Colonic mucosa (tissue), 4 donors: Measurements from ENCODE around the gene SFRP5. TPM values are rescaled to one million over a fixed set of nuclear protein-coding genes. Genes with fewer than 3 reads are reported as not detected.

Source experiments
- DNase-seq: peaks from one replicate; pipeline ENCODE4 v3.0.0-alpha.2; 2020
- H3K27ac ChIP-seq: fragments of 200-600 bp; one replicate; pipeline ENCODE4 v1.8.0; 2021
- H3K27me3 ChIP-seq: fragments of 200-600 bp; one replicate; pipeline ENCODE4 v1.8.0; 2021
- H3K36me3 ChIP-seq: fragments of 200-600 bp; one replicate; pipeline ENCODE4 v1.8.0; 2021
- H3K4me1 ChIP-seq: fragments of 200-600 bp; one replicate; pipeline ENCODE4 v1.8.0; 2021; ENCODE audit warnings: mild to moderate bottlenecking
- H3K4me3 ChIP-seq: fragments of 200-600 bp; one replicate; pipeline ENCODE4 v1.8.0; 2021
- H3K9ac ChIP-seq, 2 donors: one replicate each; pipeline ENCODE4 v1.7.0; 2013; ENCODE audit warnings: control low read depth in 2 of 2, low read depth in 2 of 2, low read length in 2 of 2
- H3K9me3 ChIP-seq: fragments of 200-600 bp; one replicate; pipeline ENCODE4 v1.8.0; 2021
- CTCF ChIP-seq: fragments of 200-600 bp; IDR thresholded peaks from one replicate; pipeline ENCODE4 v1.8.0; 2022; ENCODE audit warnings: antibody characterized with exemption, mild to moderate bottlenecking
- intact Hi-C: fragments of 100-400 bp; cut with DNase I; formaldehyde crosslinking; loops from one replicate; pipeline ENCODE4 v1.14.1; 2022
- total RNA-seq, 2 donors: library from RNA; stranded (reverse); fragmentation: NEBNext Ultra II Directional in 1 of 2; extraction: Animal tissue kit (Norgen Biotek cat#: 25700) in 1 of 2; gene quantifications; one replicate each; pipeline ENCODE4 v1.2.1, GENCODE V29; 2021
- donor health status: healthy.
- donor health status: DM: no; HTN: no; CAD: no.
- donor health status: DM: no; HTN: no; CAD: no.

Gene SFRP5
- total RNA-seq, 2 donors from 2014 or later = 0.57 to 1.2 TPM

GRCh38 chr10:97774811-97775294, 3.1 kb upstream of the SFRP5 start:
- Histone ChIP-seq H3K36me3 (no peaks in the 10 kb centered on the region), H3K9me3 (no peaks in the 10 kb centered on the region), H3K4me3 (no peak overlapping the region), H3K4me1 (no peaks in the 10 kb centered on the region), H3K9ac (no peak overlapping the region), H3K27me3 (peaks cover 34% of the 10 kb centered on the region), H3K27ac (no peak overlapping the region)
- intact Hi-C loops = no loop called here
- no peak for TF ChIP-seq CTCF
- no peak for DNase-seq

- no peak overlapping the region for H3K9ac ChIP-seq
- peaks cover 34% of the 10 kb centered on the region for H3K27me3 ChIP-seq
- H3K4me1 ChIP-seq = no peaks in the 10 kb centered on the region
- intact Hi-C loops = no loop called here
- H3K27ac ChIP-seq = no peak overlapping the region
- no peaks in the 10 kb centered on the region for H3K36me3 ChIP-seq
- H3K4me3 ChIP-seq = no peak overlapping the region
- H3K9me3 ChIP-seq = no peaks in the 10 kb centered on the region
- TF ChIP-seq CTCF = no peak
- DNase-seq = no peak
Observed at GRCh38 chr10:97773096-97773495, 1.3 kb upstream of the SFRP5 start.

GRCh38 chr10:97771055-97771891, 526 bp downstream of the SFRP5 start:
- Histone ChIP-seq H3K4me3 (no peak overlapping the region), H3K4me1 (no peaks in the 10 kb centered on the region), H3K36me3 (no peaks in the 10 kb centered on the region), H3K9ac (no peak overlapping the region), H3K27ac (no peak overlapping the region), H3K9me3 (no peaks in the 10 kb centered on the region), H3K27me3 (peaks cover 34% of the 10 kb centered on the region)
- intact Hi-C loops = no loop called here
- TF ChIP-seq CTCF = no peak
- no peak for DNase-seq

GRCh38 chr10:97770255-97770654, 1.5 kb downstream of the SFRP5 start:
- no peak for TF ChIP-seq CTCF
- Histone ChIP-seq H3K9me3 (no peaks in the 10 kb centered on the region), H3K27me3 (peaks cover 34% of the 10 kb centered on the region), H3K36me3 (no peaks in the 10 kb centered on the region), H3K27ac (no peak overlapping the region), H3K4me1 (no peaks in the 10 kb centered on the region), H3K4me3 (no peak overlapping the region), H3K9ac (no peak overlapping the region)
- DNase-seq = no peak
- intact Hi-C loops = no loop called here

- TF ChIP-seq CTCF = no peak
- Histone ChIP-seq H3K4me3 (no peak overlapping the region), H3K4me1 (no peaks in the 10 kb centered on the region), H3K36me3 (no peaks in the 10 kb centered on the region), H3K9ac (no peak overlapping the region), H3K27me3 (peaks cover 34% of the 10 kb centered on the region), H3K9me3 (no peaks in the 10 kb centered on the region), H3K27ac (no peak overlapping the region)
- intact Hi-C loops = loop anchor here (10.0 kb wide), 1 partner anchor 96 kb away; no protein-coding TSS in a partner anchor
- no peak for DNase-seq
Observed at GRCh38 chr10:97768322-97769315, 3.2 kb downstream of the SFRP5 start.
